Progenitor cell of endocrine pancreas (in vitro differentiated cells): Measurements from ENCODE around the gene ABLIM1. TPM values are rescaled to one million over a fixed set of nuclear protein-coding genes. Genes with fewer than 3 reads are reported as not detected.

Experiments
- DNase-seq: peaks from one replicate; pipeline ENCODE4 v3.0.0; 2021; ENCODE audit warnings: low spot score; ENCODE audit not compliant: unreplicated experiment
- H3K27ac Mint-ChIP-seq: 2 replicates; pipeline ENCODE4 v1.8.0; 2021; ENCODE audit warnings: mild to moderate bottlenecking, moderate library complexity, mixed read lengths
- H3K27me3 Mint-ChIP-seq: 2 replicates; pipeline ENCODE4 v1.8.0; 2021; ENCODE audit warnings: mixed read lengths
- H3K36me3 Mint-ChIP-seq: 2 replicates; pipeline ENCODE4 v1.8.0; 2022; ENCODE audit warnings: mixed read lengths; ENCODE audit not compliant: insufficient read depth
- H3K4me1 Mint-ChIP-seq: 2 replicates; pipeline ENCODE4 v1.8.0; 2021; ENCODE audit warnings: low read depth, mixed read lengths
- H3K4me3 Mint-ChIP-seq: 2 replicates; pipeline ENCODE4 v1.8.0; 2021; ENCODE audit warnings: low read depth, mild to moderate bottlenecking, moderate library complexity, mixed read lengths
- H3K9me3 Mint-ChIP-seq: 2 replicates; pipeline ENCODE4 v1.8.0; 2021; ENCODE audit warnings: low read depth, mixed read lengths
- total RNA-seq: library from RNA; stranded (reverse); gene quantifications from 2 replicates; pipeline ENCODE4 v1.2.1, GENCODE V29; 2021
- TF ChIP-seq, protein P1 (sequence below): fragments of 200-600 bp; sonication (generic); IDR thresholded peaks from one replicate; pipeline ENCODE4 v1.5.0; 2021; ENCODE audit warnings: antibody characterized with exemption, mild to moderate bottlenecking; ENCODE audit not compliant: unreplicated experiment

ABLIM1 gene
- total RNA-seq, 1 donor from 2014 or later: 59.1 TPM

DNA sequence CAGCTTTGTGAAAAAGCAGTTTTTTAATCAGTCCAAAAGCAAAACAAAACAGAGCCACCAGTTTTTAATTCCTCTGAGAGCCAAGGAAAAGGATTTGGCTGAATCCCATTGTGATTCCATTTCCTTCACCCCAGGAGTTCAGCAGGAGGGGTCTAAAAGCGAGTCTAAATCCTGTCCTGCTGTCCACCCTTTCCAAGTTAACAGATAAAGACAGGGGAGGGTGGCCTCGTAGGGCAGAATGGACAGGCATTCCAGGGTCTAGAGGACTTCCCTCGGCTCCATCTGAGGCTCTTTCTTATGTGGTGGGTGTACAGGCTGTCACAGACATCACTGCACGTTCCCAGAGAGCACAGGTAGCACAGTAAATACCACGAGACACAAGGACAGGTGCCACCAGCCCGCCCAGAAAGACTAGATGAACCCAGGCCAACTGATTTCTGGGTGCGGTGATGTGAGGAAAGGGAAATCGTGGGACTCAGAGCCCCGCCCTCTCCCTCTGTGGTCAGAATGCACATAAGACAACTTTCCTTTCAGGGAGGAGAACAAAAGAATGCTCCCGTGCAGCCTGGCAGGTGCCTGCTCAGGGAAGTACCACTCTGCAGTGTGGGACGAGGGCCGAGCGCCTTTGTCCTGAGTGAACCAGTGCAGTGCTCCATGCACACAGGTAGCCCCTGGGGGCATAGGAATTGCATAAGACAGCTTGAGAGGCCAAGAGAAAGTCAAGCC lies 119.7 kb downstream of the ABLIM1 start:
- H3K27ac Mint-ChIP-seq: peak overlapping the region; percentile 41
- TF ChIP-seq, protein P1, sequence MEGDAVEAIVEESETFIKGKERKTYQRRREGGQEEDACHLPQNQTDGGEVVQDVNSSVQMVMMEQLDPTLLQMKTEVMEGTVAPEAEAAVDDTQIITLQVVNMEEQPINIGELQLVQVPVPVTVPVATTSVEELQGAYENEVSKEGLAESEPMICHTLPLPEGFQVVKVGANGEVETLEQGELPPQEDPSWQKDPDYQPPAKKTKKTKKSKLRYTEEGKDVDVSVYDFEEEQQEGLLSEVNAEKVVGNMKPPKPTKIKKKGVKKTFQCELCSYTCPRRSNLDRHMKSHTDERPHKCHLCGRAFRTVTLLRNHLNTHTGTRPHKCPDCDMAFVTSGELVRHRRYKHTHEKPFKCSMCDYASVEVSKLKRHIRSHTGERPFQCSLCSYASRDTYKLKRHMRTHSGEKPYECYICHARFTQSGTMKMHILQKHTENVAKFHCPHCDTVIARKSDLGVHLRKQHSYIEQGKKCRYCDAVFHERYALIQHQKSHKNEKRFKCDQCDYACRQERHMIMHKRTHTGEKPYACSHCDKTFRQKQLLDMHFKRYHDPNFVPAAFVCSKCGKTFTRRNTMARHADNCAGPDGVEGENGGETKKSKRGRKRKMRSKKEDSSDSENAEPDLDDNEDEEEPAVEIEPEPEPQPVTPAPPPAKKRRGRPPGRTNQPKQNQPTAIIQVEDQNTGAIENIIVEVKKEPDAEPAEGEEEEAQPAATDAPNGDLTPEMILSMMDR: no peak
- no peak overlapping the region for H3K4me3 Mint-ChIP-seq
- H3K36me3 Mint-ChIP-seq: no peaks in the 10 kb centered on the region
- DNase-seq: no peak
- peaks cover 4% of the 10 kb centered on the region for H3K27me3 Mint-ChIP-seq
- H3K9me3 Mint-ChIP-seq: no peaks in the 10 kb centered on the region
- H3K4me1 Mint-ChIP-seq: peaks cover 2% of the 10 kb centered on the region

DNA sequence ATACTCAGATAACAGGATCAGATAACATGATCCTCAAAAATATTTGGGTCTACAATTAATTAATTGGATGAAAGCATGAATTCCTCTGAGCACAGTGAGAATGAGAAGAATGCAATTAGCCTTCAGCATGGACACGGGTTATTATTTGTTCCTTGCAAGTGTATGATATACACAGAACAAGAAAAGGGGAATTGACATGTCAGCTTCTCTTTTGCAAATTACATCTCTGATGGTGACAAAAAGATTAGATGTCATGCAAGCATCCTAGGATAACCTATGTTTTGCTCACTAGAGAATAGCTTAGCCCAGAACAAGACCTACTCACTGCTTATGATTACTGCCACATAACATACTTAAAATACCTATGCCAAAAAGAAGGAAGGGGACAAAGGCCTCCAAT lies 120.3 kb downstream of the ABLIM1 start:
- H3K4me1 Mint-ChIP-seq: peaks cover 2% of the 10 kb centered on the region
- no peaks in the 10 kb centered on the region for H3K36me3 Mint-ChIP-seq
- no peak overlapping the region for H3K27ac Mint-ChIP-seq
- TF ChIP-seq, protein P1: no peak
- DNase-seq: no peak
- H3K4me3 Mint-ChIP-seq: no peak overlapping the region
- peaks cover 4% of the 10 kb centered on the region for H3K27me3 Mint-ChIP-seq
- H3K9me3 Mint-ChIP-seq: no peaks in the 10 kb centered on the region

DNA sequence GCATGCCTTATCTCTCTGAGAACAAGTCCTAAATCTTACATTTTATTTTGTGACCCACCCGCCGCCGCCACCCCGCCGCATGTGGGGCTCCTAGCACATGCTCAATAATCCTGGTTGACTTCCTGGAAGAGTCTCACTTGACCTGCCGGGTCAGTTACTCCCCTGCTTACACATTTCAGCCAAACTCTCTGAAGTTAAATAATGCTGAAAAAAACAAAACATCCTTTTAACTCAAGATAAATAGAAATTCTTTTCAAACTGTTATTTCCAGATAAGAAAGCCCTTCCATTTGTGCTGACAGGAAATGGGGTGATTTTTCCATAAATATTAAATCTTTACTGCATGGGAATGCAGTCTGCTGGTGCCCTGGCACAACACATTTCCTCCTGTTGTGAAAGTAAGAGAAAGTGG lies 123.5 kb downstream of the ABLIM1 start:
- TF ChIP-seq, protein P1: no peak
- no peak overlapping the region for H3K27ac Mint-ChIP-seq
- peaks cover 2% of the 10 kb centered on the region for H3K4me1 Mint-ChIP-seq
- H3K27me3 Mint-ChIP-seq: peaks cover 3% of the 10 kb centered on the region
- no peak for DNase-seq
- H3K36me3 Mint-ChIP-seq: no peaks in the 10 kb centered on the region
- H3K9me3 Mint-ChIP-seq: no peaks in the 10 kb centered on the region
- no peak overlapping the region for H3K4me3 Mint-ChIP-seq

DNA sequence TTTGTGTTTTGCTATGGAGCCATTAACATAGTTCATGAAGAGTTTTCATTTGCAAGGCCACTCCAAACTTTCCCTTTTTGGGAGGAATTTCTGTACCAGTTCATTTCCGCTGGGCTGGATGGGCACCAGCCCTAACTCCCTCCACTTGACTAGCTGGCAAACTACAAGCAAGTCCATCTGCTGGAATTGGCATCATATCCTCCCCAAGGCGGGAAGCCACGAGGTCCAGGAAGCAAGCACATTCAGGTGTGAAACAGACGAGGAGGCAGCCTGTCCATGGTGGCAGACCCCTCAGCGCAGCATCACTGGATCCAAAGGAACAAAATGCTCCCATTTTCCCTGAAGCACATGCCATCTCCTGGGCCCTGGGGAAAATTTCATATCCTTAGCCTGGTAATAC lies 125.8 kb downstream of the ABLIM1 start:
- Mint-ChIP-seq H3K4me3 (no peak overlapping the region), H3K4me1 (peaks cover 1% of the 10 kb centered on the region), H3K27ac (no peak overlapping the region), H3K9me3 (no peaks in the 10 kb centered on the region), H3K27me3 (peaks cover 3% of the 10 kb centered on the region), H3K36me3 (no peaks in the 10 kb centered on the region)
- no peak for DNase-seq
- TF ChIP-seq, protein P1: no peak

DNA sequence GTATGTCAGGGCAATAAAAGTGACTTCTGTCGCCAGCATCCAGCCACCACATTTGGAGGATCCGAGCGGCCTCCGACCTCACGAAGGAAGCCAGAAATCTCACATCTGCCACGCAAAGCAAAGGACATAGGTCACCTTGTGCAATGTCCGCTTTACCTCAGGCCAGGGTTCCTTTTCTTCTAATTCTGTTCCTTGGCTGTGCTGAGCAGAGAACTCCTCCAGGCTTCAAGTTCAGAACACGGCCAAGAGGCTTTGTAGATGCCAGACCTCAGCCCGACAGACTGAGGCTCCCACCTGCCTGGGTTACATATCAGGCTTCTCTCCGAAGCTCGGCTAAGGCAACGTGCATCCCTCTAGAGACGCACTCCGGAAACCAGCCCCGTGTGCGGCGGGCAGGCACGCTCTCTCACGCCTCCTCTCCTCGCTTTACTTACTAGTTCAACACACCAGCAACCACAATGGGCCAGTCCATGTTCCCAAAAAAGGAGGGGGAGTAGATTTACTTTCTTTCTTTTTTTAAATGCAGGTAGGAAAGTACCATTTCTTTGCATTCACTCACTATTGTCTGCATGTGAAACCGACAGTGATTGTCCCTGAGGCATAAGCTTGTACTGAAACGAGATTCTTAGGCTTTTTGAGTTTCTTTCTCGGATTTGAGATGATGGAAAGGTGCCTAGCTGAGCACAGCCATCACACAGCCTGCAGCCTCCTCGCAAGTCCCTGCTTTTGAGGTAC lies 131.4 kb downstream of the ABLIM1 start:
- no peaks in the 10 kb centered on the region for H3K9me3 Mint-ChIP-seq
- peak overlapping the region; percentile 79 for H3K4me3 Mint-ChIP-seq
- TF ChIP-seq, protein P1: no peak
- peak overlapping the region; percentile 97 for H3K27ac Mint-ChIP-seq
- peaks cover 42% of the 10 kb centered on the region for H3K4me1 Mint-ChIP-seq
- peak; percentile 53 for DNase-seq
- no peaks in the 10 kb centered on the region for H3K27me3 Mint-ChIP-seq
- no peaks in the 10 kb centered on the region for H3K36me3 Mint-ChIP-seq
